ENCODE measurements around the gene AGBL3. TPM values are rescaled to one million over a fixed set of nuclear protein-coding genes. Genes with fewer than 3 reads are reported as not detected.

Gene AGBL3
- total and polyA plus RNA-seq, 9 of the 15 experiments (the other 6 are each of a cell fraction or from before 2014, with no cell fraction given): 0.54 to 2.9 (median 1.7) TPM

GRCh38 chr7:135161669-135162068 lies 175.4 kb downstream of the AGBL3 start:
- Histone ChIP-seq H3K4me2 (ENCODE audit: insufficient read depth, low read length) (no peak overlapping the region), H3K27me3 (ENCODE audit: control insufficient read depth in 2 of 2, insufficient read depth in 2 of 2, low read length in 2 of 2) (no peaks in the 10 kb centered on the region), H3K9me1 (ENCODE audit: control insufficient read depth, insufficient read depth, low read length) (no peaks in the 10 kb centered on the region), H3K36me3 (ENCODE audit: control insufficient read depth, insufficient read depth, low read length) (peaks cover 35% of the 10 kb centered on the region), H3K9me3 (replicated peaks; ENCODE audit: control insufficient read depth, insufficient read depth, low read depth, low read length) (peaks cover 40% of the 10 kb centered on the region), H2AFZ (ENCODE audit: low read depth, low read length) (peak overlapping the region; percentile 57; the same call in 1 of the 2 replicates), H3K4me1 (replicated peaks in 1 of 2; ENCODE audit: control insufficient read depth in 2 of 2, insufficient read depth in 2 of 2, low read length in 2 of 2) (peaks cover 12 to 27% of the 10 kb centered on the region in 2 experiments), H3K79me2 (ENCODE audit: control insufficient read depth, insufficient read depth, low read length) (no peaks in the 10 kb centered on the region), H3K4me3 (no peak overlapping the region), H4K20me1 (replicated peaks; ENCODE audit: control insufficient read depth, insufficient read depth, low read length) (no peaks in the 10 kb centered on the region), H3K27ac (ENCODE audit: extremely low read depth, low read depth, low read length) (peak overlapping the region; percentile 77), H3K9ac (ENCODE audit: insufficient read depth in 1 of 2, low read depth in 2 of 2, low read length in 2 of 2) (peak overlapping the region in 1 of 2 experiments; percentile 44; a peak in 1 of 4 replicates)
- WGBS (ENCODE audit: insufficient coverage, low coverage, missing lambda C conversion rate): 75% methylated on average over 6 of the region's 6 CpGs
- FAIRE-seq: no peak
- no TSS peak for BruUV-seq (replicated peaks)
- intact Hi-C loops (cut with micrococcal nuclease) (loop anchor here (2.0 kb wide), 1 partner anchor 175 kb away; the partner anchor contains the start of gene AGBL3), in situ Hi-C loops (cut with MboI) (no loop called here)
- no peak for ATAC-seq
- TF ChIP-seq HMGN3 (IDR thresholded peaks at IDR 0.05; ENCODE audit: borderline replicate concordance, extremely low read depth, insufficient read length, low read depth, low read length) (no peak), SIN3B (IDR thresholded peaks at IDR 0.05; ENCODE audit: low read depth) (no peak), ZBTB26 (CRISPR knock-in tag; IDR thresholded peaks at IDR 0.05) (no peak), ZNF239 (CRISPR knock-in tag; IDR thresholded peaks at IDR 0.05) (no peak), ESRRB (CRISPR knock-in tag; IDR thresholded peaks at IDR 0.05; ENCODE audit: borderline replicate concordance) (no peak), POLR2G (IDR thresholded peaks at IDR 0.05; ENCODE audit: low read depth, low read length) (0 out of 2 replicates have a peak, but pooled peaks have one; percentile 41), ZNF232 (CRISPR knock-in tag; IDR thresholded peaks at IDR 0.05) (0 out of 2 replicates have a peak, but pooled peaks have one; percentile 49), ZNF655 (CRISPR knock-in tag; IDR thresholded peaks at IDR 0.05) (no peak), RHOXF2B (CRISPR knock-in tag; conservative IDR thresholded peaks at IDR 0.05) (0 out of 2 replicates have a peak, but pooled peaks have one; percentile 8), MLX (CRISPR knock-in tag; conservative IDR thresholded peaks at IDR 0.05) (0 out of 4 replicates have a peak, but pooled peaks of 1 of the 2 experiments have one; percentile 20), KHSRP (IDR thresholded peaks at IDR 0.05) (no peak), PHB (CRISPR knock-in tag; IDR thresholded peaks at IDR 0.05) (no peak), PTRF (tag; IDR thresholded peaks at IDR 0.05) (0 out of 2 replicates have a peak, but pooled peaks have one; percentile 14), DDX20 (tag; IDR thresholded peaks at IDR 0.05; ENCODE audit: low read depth) (no peak), BHLHE40 (IDR thresholded peaks at IDR 0.05; ENCODE audit: low read length) (0 out of 2 replicates have a peak, but pooled peaks have one; percentile 10)
- CTCF ChIA-PET (ENCODE audit: low intra/inter-chr PET ratio): no interaction called here
- POLR2A ChIA-PET: interaction anchor here (0.6 to 2.2 kb wide), 4 partner anchors 11 to 14 kb away, joined by 3 to 11 read pairs (median 8); partner anchors contain the start of gene TMEM140
- DNase-seq (ENCODE audit: extremely low read depth in 1 of 4, low spot score in 3 of 4): peak in 2 of 4 experiments; percentile 11 to 12
